ENCODE measurements around the gene GLT6D1.

GLT6D1 gene

GRCh38 chr9:135607401-135608293 is 31.7 kb downstream of the GLT6D1 start:
- Histone ChIP-seq H3K4me1 (ENCODE audit: low read length) (no peaks in the 10 kb centered on the region), H3K27me3 (ENCODE audit: low read depth, low read length) (no peaks in the 10 kb centered on the region), H3K36me3 (replicated peaks; ENCODE audit: low read depth, low read length) (no peaks in the 10 kb centered on the region), H2AFZ (ENCODE audit: low read depth, low read length) (no peak overlapping the region), H3K9me3 (ENCODE audit: insufficient read depth, low read length) (no peaks in the 10 kb centered on the region), H4K20me1 (ENCODE audit: insufficient read depth, low read length) (no peaks in the 10 kb centered on the region), H3K4me3 (ENCODE audit: low read length) (no peak overlapping the region), H3K27ac (ENCODE audit: low read length) (no peak overlapping the region), H3K4me2 (ENCODE audit: low read length) (no peak overlapping the region), H3K79me2 (ENCODE audit: low read length) (no peaks in the 10 kb centered on the region), H3K9ac (ENCODE audit: low read length) (no peak overlapping the region)
- TF ChIP-seq EZH2phosphoT487 (IDR thresholded peaks at IDR 0.05; ENCODE audit: low read depth) = no peak
- TF ChIP-seq CTCF (IDR thresholded peaks at IDR 0.05; ENCODE audit: low read depth, low read length) = no peak

- no peak overlapping the region for H3K27ac ChIP-seq (ENCODE audit: low read length)
- H4K20me1 ChIP-seq (ENCODE audit: insufficient read depth, low read length) = no peaks in the 10 kb centered on the region
- no peak overlapping the region for H3K9ac ChIP-seq (ENCODE audit: low read length)
- H3K4me1 ChIP-seq (ENCODE audit: low read length) = no peaks in the 10 kb centered on the region
- H3K9me3 ChIP-seq (ENCODE audit: insufficient read depth, low read length) = no peaks in the 10 kb centered on the region
- no peaks in the 10 kb centered on the region for H3K27me3 ChIP-seq (ENCODE audit: low read depth, low read length)
- H3K4me3 ChIP-seq (ENCODE audit: low read length) = no peak overlapping the region
- H2AFZ ChIP-seq (ENCODE audit: low read depth, low read length) = no peak overlapping the region
- TF ChIP-seq CTCF (IDR thresholded peaks at IDR 0.05; ENCODE audit: low read depth, low read length) (no peak), EZH2phosphoT487 (IDR thresholded peaks at IDR 0.05; ENCODE audit: low read depth) (no peak)
- no peaks in the 10 kb centered on the region for H3K36me3 ChIP-seq (replicated peaks; ENCODE audit: low read depth, low read length)
- H3K79me2 ChIP-seq (ENCODE audit: low read length) = no peaks in the 10 kb centered on the region
- no peak overlapping the region for H3K4me2 ChIP-seq (ENCODE audit: low read length)
Measured at GRCh38 chr9:135606885-135607259, 32.5 kb downstream of the GLT6D1 start.

- no peak overlapping the region for H3K9ac ChIP-seq (ENCODE audit: low read length)
- H3K9me3 ChIP-seq (ENCODE audit: insufficient read depth, low read length) = no peaks in the 10 kb centered on the region
- no peaks in the 10 kb centered on the region for H3K79me2 ChIP-seq (ENCODE audit: low read length)
- H3K36me3 ChIP-seq (replicated peaks; ENCODE audit: low read depth, low read length) = no peaks in the 10 kb centered on the region
- H3K4me3 ChIP-seq (ENCODE audit: low read length) = no peak overlapping the region
- H3K4me1 ChIP-seq (ENCODE audit: low read length) = no peaks in the 10 kb centered on the region
- H3K4me2 ChIP-seq (ENCODE audit: low read length) = no peak overlapping the region
- no peaks in the 10 kb centered on the region for H4K20me1 ChIP-seq (ENCODE audit: insufficient read depth, low read length)
- TF ChIP-seq CTCF (IDR thresholded peaks at IDR 0.05; ENCODE audit: low read depth, low read length) (no peak), EZH2phosphoT487 (IDR thresholded peaks at IDR 0.05; ENCODE audit: low read depth) (no peak)
- no peak overlapping the region for H3K27ac ChIP-seq (ENCODE audit: low read length)
- H2AFZ ChIP-seq (ENCODE audit: low read depth, low read length) = no peak overlapping the region
- H3K27me3 ChIP-seq (ENCODE audit: low read depth, low read length) = 0 out of 2 replicates have a peak, but pooled peaks cover 2% of the 10 kb centered on the region
Measured at GRCh38 chr9:135605238-135605781, 34.0 kb downstream of the GLT6D1 start.

- H3K9ac ChIP-seq (ENCODE audit: low read length) = no peak overlapping the region
Measured at GRCh38 chr9:135604437-135605237, 34.7 kb downstream of the GLT6D1 start.

More at GRCh38 chr9:135604437-135605237, 34.7 kb downstream of the GLT6D1 start:
- no peaks in the 10 kb centered on the region for H3K79me2 ChIP-seq (ENCODE audit: low read length)
- H3K9me3 ChIP-seq (ENCODE audit: insufficient read depth, low read length) = no peaks in the 10 kb centered on the region
- TF ChIP-seq EZH2phosphoT487 (IDR thresholded peaks at IDR 0.05; ENCODE audit: low read depth) (no peak), CTCF (IDR thresholded peaks at IDR 0.05; ENCODE audit: low read depth, low read length) (no peak)
- no peaks in the 10 kb centered on the region for H3K4me1 ChIP-seq (ENCODE audit: low read length)
- no peak overlapping the region for H3K4me3 ChIP-seq (ENCODE audit: low read length)
- H3K27ac ChIP-seq (ENCODE audit: low read length) = no peak overlapping the region
- H3K27me3 ChIP-seq (ENCODE audit: low read depth, low read length) = peaks cover 8% of the 10 kb centered on the region; the same call in 1 of the 2 replicates
- H4K20me1 ChIP-seq (ENCODE audit: insufficient read depth, low read length) = no peaks in the 10 kb centered on the region
- no peak overlapping the region for H3K4me2 ChIP-seq (ENCODE audit: low read length)
- no peak overlapping the region for H2AFZ ChIP-seq (ENCODE audit: low read depth, low read length)
- no peaks in the 10 kb centered on the region for H3K36me3 ChIP-seq (replicated peaks; ENCODE audit: low read depth, low read length)

Measured in OCI-LY3 (cell line).